CD8-positive, alpha-beta memory T cell (primary cell): ENCODE measurements around the gene TTR. TPM values are rescaled to one million over a fixed set of nuclear protein-coding genes. Genes with fewer than 3 reads are reported as not detected.

ENCODE experiments used
- CTCF ChIA-PET: fragments of 350-600 bp; sonication (Branson Sonifier 250); formaldehyde crosslinking; loops from one replicate; lab custom pipeline; 2021; ENCODE audit warnings: antibody characterized with exemption; lab: Charles Lee
- POLR2A ChIA-PET: fragments of 350-600 bp; sonication (Branson Sonifier 250); formaldehyde crosslinking; loops from one replicate; lab custom pipeline; 2021; ENCODE audit warnings: antibody characterized with exemption; lab: Charles Lee
- DNase-seq, 5 donors: peaks; one replicate each; pipeline versions ENCODE4 v3.0.0 to v3.0.0-alpha.2; 2020 to 2022; ENCODE audit warnings: mixed read lengths in 1 of 5
- H3K27ac ChIP-seq: one replicate; pipeline ENCODE4 v1.7.0; 2013; ENCODE audit warnings: low read depth, mild to moderate bottlenecking, low read length, moderate library complexity
- H3K27me3 ChIP-seq: 2 replicates; pipeline ENCODE4 v1.7.0; 2013; ENCODE audit warnings: low read length, mild to moderate bottlenecking; ENCODE audit not compliant: insufficient read depth, poor library complexity, severe bottlenecking
- H3K36me3 ChIP-seq: 2 replicates; pipeline ENCODE4 v1.7.0; 2013; ENCODE audit warnings: mild to moderate bottlenecking, low read length, moderate library complexity; ENCODE audit not compliant: insufficient read depth
- H3K4me1 ChIP-seq: 2 replicates; pipeline ENCODE4 v1.7.0; 2013; ENCODE audit warnings: mild to moderate bottlenecking, low read length, moderate library complexity; ENCODE audit not compliant: insufficient read depth
- H3K4me3 ChIP-seq: 2 replicates; pipeline ENCODE4 v1.7.0; 2013; ENCODE audit warnings: mild to moderate bottlenecking, low read length
- H3K9me3 ChIP-seq: 2 replicates; pipeline ENCODE4 v1.7.0; 2013; ENCODE audit warnings: mild to moderate bottlenecking, low read length
- H3K27ac Mint-ChIP-seq, 8 donors: one replicate each; pipeline ENCODE4 v1.8.0; 2020 to 2021; ENCODE audit warnings: mixed read lengths in 8 of 8, mild to moderate bottlenecking in 6 of 8, inconsistent platforms in 3 of 8, moderate library complexity in 3 of 8
- H3K27me3 Mint-ChIP-seq, 2 donors: one replicate each; pipeline ENCODE4 v1.8.0; 2020 to 2021; ENCODE audit warnings: mixed read lengths in 2 of 2, mild to moderate bottlenecking in 1 of 2, moderate library complexity in 1 of 2
- H3K36me3 Mint-ChIP-seq, 3 donors: one replicate each; pipeline ENCODE4 v1.8.0; 2020 to 2021; ENCODE audit warnings: mixed read lengths in 3 of 3, inconsistent platforms in 1 of 3, mild to moderate bottlenecking in 1 of 3
- H3K4me1 Mint-ChIP-seq, 3 donors: one replicate each; pipeline ENCODE4 v1.8.0; 2020 to 2021; ENCODE audit warnings: mixed read lengths in 3 of 3, inconsistent platforms in 1 of 3, mild to moderate bottlenecking in 1 of 3
- H3K4me3 Mint-ChIP-seq, 7 donors: one replicate each; pipeline ENCODE4 v1.8.0; 2020 to 2021; ENCODE audit warnings: mixed read lengths in 7 of 7, mild to moderate bottlenecking in 6 of 7, moderate library complexity in 4 of 7, inconsistent platforms in 2 of 7
- H3K9me3 Mint-ChIP-seq, 5 donors: one replicate each; pipeline ENCODE4 v1.8.0; 2020 to 2022; ENCODE audit warnings: mixed read lengths in 5 of 5, mild to moderate bottlenecking in 3 of 5, moderate library complexity in 2 of 5, inconsistent platforms in 1 of 5
- polyA plus RNA-seq: library from polyadenylated mRNA; unstranded; fragments of 300-500 nt; fragmentation: Illumina TruSeq; gene quantifications from one replicate; pipeline ENCODE4 v1.2.3, GENCODE V29; 2021
- total RNA-seq, 2 experiments: library from RNA; stranded (reverse); gene quantifications; one replicate each; pipeline ENCODE4 v1.2.3, GENCODE V29; 2021

The TTR gene
- total and polyA plus RNA-seq, 3 experiments from 2014 or later = not detected

DNA sequence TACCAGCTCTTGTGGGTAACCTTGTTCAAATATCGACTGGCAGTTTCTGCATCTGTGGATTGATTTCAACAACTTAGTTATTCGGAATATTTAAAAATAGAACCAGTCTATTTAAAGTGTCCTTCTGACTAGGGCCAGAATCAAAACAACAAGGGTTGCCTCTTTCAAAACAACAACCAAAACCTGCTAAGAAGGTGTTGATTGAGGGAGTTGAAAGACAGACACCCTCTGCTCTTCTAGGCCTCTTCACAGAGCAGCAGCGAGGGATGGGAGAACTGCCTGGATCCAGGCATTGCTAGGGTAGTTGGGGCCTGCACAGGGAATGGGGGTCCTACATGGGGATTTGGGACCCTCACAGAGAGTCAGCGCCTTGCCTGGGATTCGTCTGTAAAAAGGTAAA is 19.8 kb downstream of the TTR start:
- no peak overlapping the region for H3K4me3 Mint-ChIP-seq
- DNase-seq = no peak
- ChIA-PET CTCF (interaction anchor here (2.1 kb wide), 1 partner anchor 52 kb away, joined by 4 read pairs; no protein-coding TSS in a partner anchor), POLR2A (no interaction called here)
- H3K36me3 Mint-ChIP-seq = no peaks in the 10 kb centered on the region
- no peaks in the 10 kb centered on the region for H3K9me3 Mint-ChIP-seq
- no peak overlapping the region for H3K4me3 ChIP-seq
- H3K27me3 ChIP-seq = no peaks in the 10 kb centered on the region
- H3K27ac Mint-ChIP-seq = peak overlapping the region in 1 of 8 donors; percentile 44
- no peaks in the 10 kb centered on the region for H3K4me1 ChIP-seq
- no peaks in the 10 kb centered on the region for H3K36me3 ChIP-seq
- H3K4me1 Mint-ChIP-seq = no peaks in the 10 kb centered on the region
- H3K27ac ChIP-seq = no peak overlapping the region
- peaks cover 1 to 3% of the 10 kb centered on the region in 2 donors for H3K27me3 Mint-ChIP-seq
- no peaks in the 10 kb centered on the region for H3K9me3 ChIP-seq

DNA sequence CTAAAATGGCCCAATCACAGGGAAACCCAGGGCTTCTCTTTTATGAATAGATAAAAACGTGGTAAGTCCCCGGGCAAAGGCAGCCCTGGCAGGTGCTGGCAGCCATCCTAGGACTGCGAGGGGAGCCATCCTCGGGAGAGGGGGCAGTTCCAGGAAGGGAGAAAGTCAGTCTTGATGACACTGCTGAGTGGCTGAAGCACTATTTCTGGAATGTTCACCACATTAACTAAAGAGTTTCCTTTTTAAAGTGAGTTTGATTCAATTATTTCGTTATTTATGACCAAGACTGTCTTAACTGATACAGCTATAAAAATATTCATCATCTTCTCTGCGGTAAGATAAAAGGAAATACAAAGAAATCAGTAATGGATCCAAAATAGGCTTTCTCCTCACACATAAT is 20.4 kb downstream of the TTR start:
- CTCF ChIA-PET = interaction anchor here (2.1 kb wide), 1 partner anchor 53 kb away, joined by 4 read pairs; no protein-coding TSS in a partner anchor
- Mint-ChIP-seq H3K4me1 (no peaks in the 10 kb centered on the region), H3K27me3 (peaks cover 1 to 6% of the 10 kb centered on the region in 2 donors)

DNA sequence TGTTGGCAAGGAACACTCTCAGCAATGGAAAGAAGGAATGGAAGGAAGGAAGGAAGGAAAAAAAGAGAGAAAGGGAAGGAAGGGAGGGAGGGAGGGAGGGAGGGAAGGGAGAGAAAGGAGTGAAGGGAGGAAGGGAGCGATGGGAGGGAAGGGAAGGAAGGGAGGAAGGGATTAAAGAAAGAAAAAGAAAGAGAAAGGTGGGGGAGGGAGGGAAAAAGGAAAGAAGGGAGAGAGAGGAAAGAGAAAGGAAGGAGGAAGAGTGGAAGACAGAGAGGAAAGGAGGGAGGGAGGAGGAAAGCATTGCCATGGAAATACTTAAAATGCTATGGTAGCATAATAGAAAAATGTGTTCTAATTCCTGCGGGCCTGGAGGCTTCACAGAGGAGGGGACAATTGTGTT is 22.4 kb downstream of the TTR start:
- Mint-ChIP-seq H3K27me3 (peaks cover 0 to 11% of the 10 kb centered on the region in 2 donors), H3K4me1 (no peaks in the 10 kb centered on the region), H3K9me3 (no peaks in the 10 kb centered on the region), H3K27ac (no peak overlapping the region), H3K4me3 (no peak overlapping the region), H3K36me3 (no peaks in the 10 kb centered on the region)
- no peak overlapping the region for H3K27ac ChIP-seq
- H3K9me3 ChIP-seq = no peaks in the 10 kb centered on the region
- ChIA-PET POLR2A (no interaction called here), CTCF (no interaction called here)
- no peaks in the 10 kb centered on the region for H3K27me3 ChIP-seq
- H3K4me1 ChIP-seq = no peaks in the 10 kb centered on the region
- no peak for DNase-seq
- H3K36me3 ChIP-seq = no peaks in the 10 kb centered on the region
- H3K4me3 ChIP-seq = no peak overlapping the region

More for the DNA sequence above, 20.4 kb downstream of the TTR start:
- no peaks in the 10 kb centered on the region for H3K4me1 ChIP-seq
- H3K36me3 ChIP-seq = no peaks in the 10 kb centered on the region
- H3K27me3 ChIP-seq = no peaks in the 10 kb centered on the region
- no peaks in the 10 kb centered on the region for H3K9me3 Mint-ChIP-seq
- H3K27ac ChIP-seq = no peak overlapping the region
- H3K27ac Mint-ChIP-seq = no peak overlapping the region
- DNase-seq = no peak
- no peak overlapping the region for H3K4me3 ChIP-seq
- H3K36me3 Mint-ChIP-seq = no peaks in the 10 kb centered on the region
- POLR2A ChIA-PET = no interaction called here
- no peak overlapping the region for H3K4me3 Mint-ChIP-seq
- no peaks in the 10 kb centered on the region for H3K9me3 ChIP-seq

DNA sequence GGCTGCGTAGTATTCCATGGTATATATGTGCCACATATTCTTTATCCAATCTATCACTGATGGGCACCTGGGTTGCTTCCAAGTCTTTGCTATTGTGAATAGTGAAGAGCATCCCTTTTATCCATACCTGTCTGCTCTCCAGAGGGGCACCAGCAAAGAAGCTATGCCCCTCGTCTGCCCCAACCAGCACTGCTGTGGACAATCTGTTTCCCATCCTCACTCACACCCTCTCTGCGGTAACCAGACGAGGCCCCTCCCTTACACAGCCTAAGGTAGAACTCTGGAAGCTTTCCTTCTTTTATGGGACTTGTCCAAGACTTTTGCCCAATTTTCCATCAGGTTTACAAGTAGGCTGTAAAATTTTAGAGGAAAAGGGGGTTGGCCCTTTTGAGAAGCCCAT is 24.9 kb downstream of the TTR start:
- ChIA-PET CTCF (no interaction called here), POLR2A (no interaction called here)
- H3K4me1 Mint-ChIP-seq = no peaks in the 10 kb centered on the region

DNA sequence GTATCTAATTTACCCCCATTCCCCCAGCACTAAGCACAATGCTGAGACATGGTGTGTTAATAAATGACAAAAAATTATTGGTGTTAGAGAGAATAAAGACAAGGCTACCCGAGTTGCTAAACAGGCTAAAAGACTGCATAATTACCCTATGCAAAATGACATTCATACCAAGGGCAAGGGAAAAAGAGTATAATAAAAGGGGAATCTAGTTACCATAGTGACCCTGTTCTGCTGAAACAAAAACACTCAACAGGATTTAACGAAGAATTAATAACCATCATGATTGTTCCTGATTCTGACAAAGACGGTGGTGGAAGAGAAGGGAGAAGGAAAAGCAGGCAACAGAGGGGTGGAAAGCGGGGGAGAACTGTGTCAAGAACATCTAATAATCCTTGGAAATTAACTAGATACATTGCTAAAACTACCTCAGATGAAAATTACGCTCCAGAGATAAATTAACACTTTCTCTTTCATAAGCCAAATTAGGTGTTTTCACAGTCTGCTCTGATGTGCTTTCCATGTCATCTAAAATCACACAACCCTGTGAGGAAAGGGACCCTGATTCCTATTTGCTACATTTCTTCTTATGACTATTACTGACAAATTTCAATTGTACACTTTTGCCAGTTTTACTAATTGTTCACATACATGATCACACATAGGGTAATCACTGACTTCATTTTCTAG is 25.5 kb downstream of the TTR start:
- CTCF ChIA-PET = no interaction called here
- peaks cover 0 to 23% of the 10 kb centered on the region in 2 donors for H3K27me3 Mint-ChIP-seq
- POLR2A ChIA-PET = no interaction called here
- Histone ChIP-seq H3K27me3 (no peaks in the 10 kb centered on the region), H3K4me1 (no peaks in the 10 kb centered on the region), H3K9me3 (no peaks in the 10 kb centered on the region), H3K27ac (no peak overlapping the region), H3K36me3 (no peaks in the 10 kb centered on the region), H3K4me3 (no peak overlapping the region)
- H3K36me3 Mint-ChIP-seq = no peaks in the 10 kb centered on the region
- no peaks in the 10 kb centered on the region for H3K9me3 Mint-ChIP-seq
- H3K4me1 Mint-ChIP-seq = no peaks in the 10 kb centered on the region
- H3K4me3 Mint-ChIP-seq = no peak overlapping the region
- H3K27ac Mint-ChIP-seq = no peak overlapping the region
- DNase-seq = no peak

More for the DNA sequence above, 24.9 kb downstream of the TTR start:
- H3K27ac Mint-ChIP-seq = no peak overlapping the region
- no peaks in the 10 kb centered on the region for H3K36me3 ChIP-seq
- no peak overlapping the region for H3K4me3 Mint-ChIP-seq
- no peaks in the 10 kb centered on the region for H3K9me3 ChIP-seq
- peaks cover 0 to 22% of the 10 kb centered on the region in 2 donors for H3K27me3 Mint-ChIP-seq
- no peaks in the 10 kb centered on the region for H3K4me1 ChIP-seq
- no peaks in the 10 kb centered on the region for H3K27me3 ChIP-seq
- H3K36me3 Mint-ChIP-seq = no peaks in the 10 kb centered on the region
- DNase-seq = no peak
- no peak overlapping the region for H3K4me3 ChIP-seq
- no peak overlapping the region for H3K27ac ChIP-seq
- no peaks in the 10 kb centered on the region for H3K9me3 Mint-ChIP-seq

DNA sequence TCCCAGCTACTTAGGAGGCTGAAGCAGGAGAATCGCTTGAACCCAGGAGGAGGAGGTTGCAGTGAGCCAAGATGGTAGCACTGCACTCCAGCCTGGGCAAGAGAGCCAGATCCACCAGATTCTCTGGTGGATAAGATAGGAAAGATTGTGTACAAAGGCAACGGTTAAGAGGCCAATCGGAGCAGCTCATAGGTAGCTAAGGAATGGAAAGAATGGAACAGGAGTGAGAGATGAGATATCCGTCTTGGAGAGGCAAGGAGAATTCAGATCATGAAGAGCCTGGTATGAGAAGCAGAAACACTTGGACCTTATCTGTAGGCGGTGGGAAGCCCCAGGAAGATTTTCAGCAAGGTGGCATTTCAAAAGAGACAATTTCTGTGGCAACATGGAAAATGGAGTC is 27.1 kb downstream of the TTR start:
- H3K9me3 Mint-ChIP-seq = no peaks in the 10 kb centered on the region
- CTCF ChIA-PET = no interaction called here
- peaks cover 0 to 23% of the 10 kb centered on the region in 2 donors for H3K27me3 Mint-ChIP-seq
- Histone ChIP-seq H3K9me3 (no peaks in the 10 kb centered on the region), H3K27me3 (no peaks in the 10 kb centered on the region), H3K27ac (no peak overlapping the region), H3K36me3 (no peaks in the 10 kb centered on the region), H3K4me1 (no peaks in the 10 kb centered on the region), H3K4me3 (no peak overlapping the region)
- H3K4me3 Mint-ChIP-seq = no peak overlapping the region
- H3K27ac Mint-ChIP-seq = no peak overlapping the region
- H3K4me1 Mint-ChIP-seq = no peaks in the 10 kb centered on the region
- no peaks in the 10 kb centered on the region for H3K36me3 Mint-ChIP-seq
- POLR2A ChIA-PET = no interaction called here
- DNase-seq = no peak

DNA sequence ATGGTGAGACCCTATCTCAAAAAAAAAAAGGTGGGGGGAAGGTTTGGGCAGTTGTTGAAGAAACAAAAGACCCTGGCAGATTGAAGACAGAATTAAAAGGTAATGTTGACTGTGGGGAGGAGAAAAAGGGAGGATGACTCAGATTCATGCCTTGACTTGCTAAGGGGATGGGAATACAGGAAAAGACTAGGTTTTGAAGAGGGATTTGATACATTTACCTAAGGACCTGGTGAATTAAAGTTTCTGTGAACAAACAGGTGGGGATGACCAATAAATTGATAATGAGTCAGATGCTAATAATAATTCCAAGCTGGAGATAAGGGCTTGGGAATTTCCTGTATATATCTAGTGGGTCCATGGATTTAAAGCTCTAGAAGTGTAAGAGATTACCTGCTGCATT is 27.6 kb downstream of the TTR start:
- no peaks in the 10 kb centered on the region for H3K9me3 Mint-ChIP-seq
- no peak for DNase-seq

DNA sequence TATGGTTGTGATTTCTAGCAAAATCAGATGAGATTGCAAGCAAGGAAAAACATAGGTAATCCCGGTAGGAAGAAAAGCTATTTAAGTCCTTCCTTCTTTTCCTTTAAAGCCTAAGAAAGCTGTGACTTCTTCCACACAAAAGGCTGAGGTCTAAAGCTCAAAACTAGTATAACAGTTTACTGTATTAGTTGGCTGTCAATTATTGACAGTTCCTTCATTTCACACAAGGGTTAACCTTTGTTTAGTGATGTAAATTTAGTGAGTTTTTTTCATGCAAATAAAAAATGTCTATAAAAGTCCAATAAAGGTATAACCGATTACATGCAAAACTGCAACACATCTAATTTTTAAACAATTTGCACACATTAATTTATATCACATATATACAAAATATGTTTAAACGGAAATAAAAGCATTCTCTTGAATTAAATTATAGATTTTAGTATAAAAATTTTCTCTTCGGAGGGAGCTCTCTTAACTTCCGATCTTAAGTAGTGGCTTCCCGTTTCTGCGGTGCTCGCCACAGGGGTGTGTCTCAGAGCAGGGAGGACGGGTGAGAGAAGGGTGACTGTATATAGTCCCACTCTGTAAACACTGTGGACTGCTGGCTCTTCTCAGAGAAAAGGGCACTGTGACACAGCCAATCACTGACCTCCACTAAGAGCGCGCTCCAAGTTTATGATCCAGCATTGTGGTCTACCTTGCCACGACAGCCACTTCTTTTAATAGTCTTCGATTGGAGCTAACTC is 33.4 kb downstream of the TTR start:
- no peak overlapping the region for H3K4me3 Mint-ChIP-seq
- Histone ChIP-seq H3K27me3 (no peaks in the 10 kb centered on the region), H3K27ac (no peak overlapping the region), H3K4me3 (no peak overlapping the region), H3K4me1 (no peaks in the 10 kb centered on the region), H3K36me3 (no peaks in the 10 kb centered on the region), H3K9me3 (no peaks in the 10 kb centered on the region)
- peaks cover 0 to 4% of the 10 kb centered on the region in 2 donors for H3K27me3 Mint-ChIP-seq
- H3K27ac Mint-ChIP-seq = no peak overlapping the region
- CTCF ChIA-PET = no interaction called here
- POLR2A ChIA-PET = no interaction called here
- peaks cover 0 to 1% (median 0%) of the 10 kb centered on the region in 3 donors for H3K4me1 Mint-ChIP-seq
- no peaks in the 10 kb centered on the region for H3K36me3 Mint-ChIP-seq
- no peaks in the 10 kb centered on the region for H3K9me3 Mint-ChIP-seq
- DNase-seq = no peak

More for the DNA sequence above, 27.6 kb downstream of the TTR start:
- ChIA-PET CTCF (no interaction called here), POLR2A (no interaction called here)
- H3K4me3 ChIP-seq = no peak overlapping the region
- no peaks in the 10 kb centered on the region for H3K9me3 ChIP-seq
- H3K27ac ChIP-seq = no peak overlapping the region
- H3K36me3 ChIP-seq = no peaks in the 10 kb centered on the region
- Mint-ChIP-seq H3K27me3 (peaks cover 0 to 23% of the 10 kb centered on the region in 2 donors), H3K27ac (no peak overlapping the region), H3K4me1 (no peaks in the 10 kb centered on the region), H3K4me3 (no peak overlapping the region), H3K36me3 (no peaks in the 10 kb centered on the region)
- H3K4me1 ChIP-seq = no peaks in the 10 kb centered on the region
- no peaks in the 10 kb centered on the region for H3K27me3 ChIP-seq
